ENCODE results near the gene MTMR12. TPM values are rescaled to one million over a fixed set of nuclear protein-coding genes. Genes with fewer than 3 reads are reported as not detected.
"Not testable (repeated sequence)": the region's sequence is repeated elsewhere in the genome, so short reads cannot be mapped to it uniquely, and the experiment has no call there.

Gene MTMR12
- total RNA-seq, 2 experiments from 2014 or later: 21.6 to 22.8 TPM

- Mint-ChIP-seq H3K9me3 (ENCODE audit: low read depth) (no peaks in the 10 kb centered on the region), H3K4me1 (peaks cover 54% of the 10 kb centered on the region), H3K36me3 (ENCODE audit: low read depth) (peaks cover 15% of the 10 kb centered on the region), H3K27ac (no peak overlapping the region), H3K27me3 (no peaks in the 10 kb centered on the region), H3K4me3 (no peak overlapping the region)
- ATAC-seq (no peak), DNase-seq (no peak)
- CTCF ChIA-PET: interaction anchor here (1.3 to 2.7 kb wide), 2 partner anchors 15 to 46 kb away, joined by 3 to 10 read pairs; no protein-coding TSS in a partner anchor
- intact Hi-C loops (cut with DNase I, micrococcal nuclease): loop anchor here in 1 of 2 experiments (1.0 kb wide), 1 partner anchor 14 kb away; no protein-coding TSS in a partner anchor
- POLR2A ChIA-PET: no interaction called here
These were observed 29.7 kb downstream of the MTMR12 start for GRCh38 chr5:32283061-32283460.

- Mint-ChIP-seq H3K4me3 (no peak overlapping the region), H3K9me3 (ENCODE audit: low read depth) (no peaks in the 10 kb centered on the region), H3K27me3 (no peaks in the 10 kb centered on the region), H3K36me3 (ENCODE audit: low read depth) (peaks cover 16% of the 10 kb centered on the region), H3K27ac (no peak overlapping the region), H3K4me1 (peaks cover 58% of the 10 kb centered on the region)
- ATAC-seq (no peak), DNase-seq (no peak)
- ChIA-PET CTCF (interaction anchor here (1.3 to 2.7 kb wide), 2 partner anchors 15 to 47 kb away, joined by 3 to 10 read pairs; no protein-coding TSS in a partner anchor), POLR2A (no interaction called here)
- intact Hi-C loops (cut with DNase I, micrococcal nuclease): loop anchor here in 1 of 2 experiments (1.0 kb wide), 1 partner anchor 15 kb away; no protein-coding TSS in a partner anchor
These were observed 30.1 kb downstream of the MTMR12 start for GRCh38 chr5:32282633-32283032.

GRCh38 chr5:32281378-32282133 lies 31.2 kb downstream of the MTMR12 start:
- CTCF ChIA-PET; H3K4me3 Mint-ChIP-seq; intact Hi-C loops (cut with DNase I, micrococcal nuclease); POLR2A ChIA-PET; DNase-seq; H3K27me3 Mint-ChIP-seq; H3K9me3 Mint-ChIP-seq (ENCODE audit: low read depth); ATAC-seq: not testable (repeated sequence)
- Mint-ChIP-seq H3K36me3 (ENCODE audit: low read depth) (peaks cover 16% of the 10 kb centered on the region), H3K27ac (peak overlapping the region; percentile 88), H3K4me1 (peaks cover 67% of the 10 kb centered on the region)

- Mint-ChIP-seq H3K9me3 (ENCODE audit: low read depth) (no peaks in the 10 kb centered on the region), H3K27me3 (no peaks in the 10 kb centered on the region), H3K27ac (peak overlapping the region; percentile 88), H3K36me3 (ENCODE audit: low read depth) (peaks cover 16% of the 10 kb centered on the region), H3K4me3 (peak overlapping the region; percentile 5), H3K4me1 (peaks cover 72% of the 10 kb centered on the region)
- ChIA-PET POLR2A (interaction anchor here (1.3 kb wide), 1 partner anchor 33 kb away, joined by 8 read pairs; no protein-coding TSS in a partner anchor), CTCF (interaction anchor here (1.4 kb wide), 1 partner anchor 20 kb away, joined by 4 read pairs; no protein-coding TSS in a partner anchor)
- intact Hi-C loops (cut with DNase I, micrococcal nuclease): loop anchor here (1.0 kb wide), 4 partner anchors 17 to 69 kb away; partner anchors contain the start of gene MTMR12 (in 2 of the 2)
- peak; percentile 61 for DNase-seq
- ATAC-seq: peak; percentile 80
These were observed 32.1 kb downstream of the MTMR12 start for GRCh38 chr5:32280656-32281081.

- no peak overlapping the region for H3K4me3 Mint-ChIP-seq
- H3K9me3 Mint-ChIP-seq (ENCODE audit: low read depth): no peaks in the 10 kb centered on the region
- ChIA-PET CTCF (interaction anchor here (1.4 kb wide), 1 partner anchor 21 kb away, joined by 4 read pairs; no protein-coding TSS in a partner anchor), POLR2A (interaction anchor here (1.3 kb wide), 1 partner anchor 34 kb away, joined by 8 read pairs; no protein-coding TSS in a partner anchor)
- H3K36me3 Mint-ChIP-seq (ENCODE audit: low read depth): peaks cover 16% of the 10 kb centered on the region
- H3K4me1 Mint-ChIP-seq: peaks cover 73% of the 10 kb centered on the region
- no peak for ATAC-seq
- no peaks in the 10 kb centered on the region for H3K27me3 Mint-ChIP-seq
- H3K27ac Mint-ChIP-seq: peak overlapping the region; percentile 20
- intact Hi-C loops (cut with DNase I, micrococcal nuclease): loop anchor here (1.0 to 10.0 kb wide), 6 partner anchors 18 to 745 kb away; partner anchors contain the start of genes MTMR12 (in 2 of the 2), C5orf22 (in 1 of the 2) and DROSHA (in 1 of the 2)
- no peak for DNase-seq
These were observed 33.0 kb downstream of the MTMR12 start for GRCh38 chr5:32279786-32280185.

- Mint-ChIP-seq H3K27ac (peak overlapping the region; percentile 20), H3K4me1 (peaks cover 73% of the 10 kb centered on the region), H3K9me3 (ENCODE audit: low read depth) (no peaks in the 10 kb centered on the region), H3K36me3 (ENCODE audit: low read depth) (peaks cover 16% of the 10 kb centered on the region), H3K27me3 (no peaks in the 10 kb centered on the region), H3K4me3 (no peak overlapping the region)
- no peak for DNase-seq
- ChIA-PET CTCF (no interaction called here), POLR2A (no interaction called here)
- no peak for ATAC-seq
- intact Hi-C loops (cut with DNase I, micrococcal nuclease): loop anchor here in 1 of 2 experiments (2.0 to 10.0 kb wide), 2 partner anchors 164 to 744 kb away; partner anchors contain the start of genes C5orf22 and DROSHA
These were observed 33.5 kb downstream of the MTMR12 start for GRCh38 chr5:32279223-32279622.

GRCh38 chr5:32278406-32278805 lies 34.3 kb downstream of the MTMR12 start:
- ChIA-PET POLR2A (no interaction called here), CTCF (no interaction called here)
- Mint-ChIP-seq H3K27ac (peak overlapping the region; percentile 34), H3K9me3 (ENCODE audit: low read depth) (no peaks in the 10 kb centered on the region), H3K27me3 (no peaks in the 10 kb centered on the region), H3K36me3 (ENCODE audit: low read depth) (peaks cover 24% of the 10 kb centered on the region), H3K4me3 (no peak overlapping the region), H3K4me1 (peaks cover 68% of the 10 kb centered on the region)
- DNase-seq (peak; percentile 58), ATAC-seq (peak; percentile 33)
- intact Hi-C loops (cut with DNase I, micrococcal nuclease): loop anchor here in 1 of 2 experiments (2.0 to 10.0 kb wide), 2 partner anchors 164 to 744 kb away; partner anchors contain the start of genes C5orf22 and DROSHA

- no peaks in the 10 kb centered on the region for H3K9me3 Mint-ChIP-seq (ENCODE audit: low read depth)
- no peak overlapping the region for H3K4me3 Mint-ChIP-seq
- no peaks in the 10 kb centered on the region for H3K27me3 Mint-ChIP-seq
- H3K27ac Mint-ChIP-seq: peak overlapping the region; percentile 47
- ATAC-seq (no peak), DNase-seq (no peak)
- intact Hi-C loops (cut with DNase I, micrococcal nuclease): loop anchor here in 1 of 2 experiments (2.0 to 10.0 kb wide), 2 partner anchors 165 to 743 kb away; partner anchors contain the start of genes C5orf22 and DROSHA
- peaks cover 26% of the 10 kb centered on the region for H3K36me3 Mint-ChIP-seq (ENCODE audit: low read depth)
- POLR2A ChIA-PET: no interaction called here
- CTCF ChIA-PET: no interaction called here
- H3K4me1 Mint-ChIP-seq: peaks cover 63% of the 10 kb centered on the region
These were observed 34.9 kb downstream of the MTMR12 start for GRCh38 chr5:32277798-32278197.

- no peak for DNase-seq
- Mint-ChIP-seq H3K4me1 (peaks cover 53% of the 10 kb centered on the region), H3K36me3 (ENCODE audit: low read depth) (peaks cover 20% of the 10 kb centered on the region), H3K27me3 (no peaks in the 10 kb centered on the region), H3K27ac (peak overlapping the region; percentile 76), H3K9me3 (ENCODE audit: low read depth) (no peaks in the 10 kb centered on the region), H3K4me3 (no peak overlapping the region)
- POLR2A ChIA-PET: no interaction called here
- CTCF ChIA-PET: interaction anchor here (1.1 to 2.9 kb wide), 4 partner anchors 17 to 52 kb away, joined by 4 to 13 read pairs (median 5); no protein-coding TSS in a partner anchor
- intact Hi-C loops (cut with DNase I, micrococcal nuclease): loop anchor here in 1 of 2 experiments (10.0 kb wide), 1 partner anchor 742 kb away; the partner anchor contains the start of genes C5orf22 and DROSHA
- no peak for ATAC-seq
These were observed 36.4 kb downstream of the MTMR12 start for GRCh38 chr5:32276173-32276853.

GRCh38 chr5:32275396-32275741 lies 37.4 kb downstream of the MTMR12 start:
- H3K4me1 Mint-ChIP-seq: peaks cover 44% of the 10 kb centered on the region
- intact Hi-C loops (cut with DNase I, micrococcal nuclease): loop anchor here in 1 of 2 experiments (10.0 kb wide), 1 partner anchor 741 kb away; the partner anchor contains the start of genes C5orf22 and DROSHA
- DNase-seq (no peak), ATAC-seq (no peak)
- no peaks in the 10 kb centered on the region for H3K9me3 Mint-ChIP-seq (ENCODE audit: low read depth)
- peaks cover 22% of the 10 kb centered on the region for H3K36me3 Mint-ChIP-seq (ENCODE audit: low read depth)
- H3K27ac Mint-ChIP-seq: peak overlapping the region; percentile 64
- ChIA-PET POLR2A (interaction anchor here (0.8 kb wide), 1 partner anchor 37 kb away, joined by 3 read pairs; the partner anchor contains the start of gene MTMR12), CTCF (interaction anchor here (0.5 to 2.9 kb wide), 3 partner anchors 42 to 64 kb away, joined by 4 to 13 read pairs (median 4); no protein-coding TSS in a partner anchor)
- no peaks in the 10 kb centered on the region for H3K27me3 Mint-ChIP-seq
- H3K4me3 Mint-ChIP-seq: no peak overlapping the region
